BJ (cell line): ENCODE results near the gene MGAT4B. TPM values are rescaled to one million over a fixed set of nuclear protein-coding genes. Genes with fewer than 3 reads are reported as not detected.
"Not testable (repeated sequence)": the region's sequence is repeated elsewhere in the genome, so short reads cannot be mapped to it uniquely, and the experiment has no call there.

Source experiments
- CTCF ChIA-PET: fragments of 350-600 bp; formaldehyde crosslinking; extraction: SDS; loops from one replicate; lab custom pipeline; 2021; ENCODE audit warnings: antibody characterized with exemption, inconsistent platforms; lab: Yijun Ruan, JAX
- POLR2A ChIA-PET: fragments of 300-600 bp; sonication (Branson Sonifier 250); formaldehyde crosslinking; extraction: SDS; loops from one replicate; lab custom pipeline; 2021; ENCODE audit warnings: antibody characterized with exemption; lab: Charles Lee
- DNase-seq: peaks from one replicate; pipeline ENCODE4 v3.0.0-alpha.2; 2011; ENCODE audit warnings: low read depth
- H3K27me3 ChIP-seq: 2 replicates; pipeline ENCODE4 v1.6.0; 2011; ENCODE audit warnings: low read length; ENCODE audit not compliant: control insufficient read depth, insufficient read depth
- H3K36me3 ChIP-seq: 2 replicates; pipeline ENCODE4 v1.5.1; 2011; ENCODE audit warnings: low read length; ENCODE audit not compliant: control insufficient read depth, insufficient read depth
- H3K4me3 ChIP-seq: 2 replicates; pipeline ENCODE4 v1.5.1; 2011; ENCODE audit warnings: low read depth, mild to moderate bottlenecking, control low read depth, low read length
- CTCF ChIP-seq: IDR thresholded peaks from 2 replicates; pipeline ENCODE4 v1.5.1; 2011; ENCODE audit warnings: low read depth, mild to moderate bottlenecking, control low read depth, inconsistent platforms, low read length, moderate library complexity; ENCODE audit not compliant: insufficient read depth
- polyA plus RNA-seq: library from polyadenylated mRNA; depleted of rRNA; stranded (reverse); fragments of >200 nt; gene quantifications from 2 replicates; pipeline ENCODE4 v1.2.3, GENCODE V29; 2011

The MGAT4B gene
- polyA plus RNA-seq, 1 experiment = 131 TPM

- CTCF ChIA-PET = no interaction called here
- POLR2A ChIA-PET = no interaction called here
- DNase-seq = no peak
- Histone ChIP-seq H3K4me3 (no peak overlapping the region), H3K27me3 (no peaks in the 10 kb centered on the region), H3K36me3 (peaks cover 20% of the 10 kb centered on the region)
- TF ChIP-seq CTCF = no peak
Measured at GRCh38 chr5:179840321-179840720, 33.7 kb upstream of the MGAT4B start.

- H3K27me3 ChIP-seq = no peaks in the 10 kb centered on the region
- POLR2A ChIA-PET = interaction anchor here (0.7 kb wide), 1 partner anchor 19 kb away, joined by 4 read pairs; the partner anchor contains the start of gene MRNIP
- no peak overlapping the region for H3K4me3 ChIP-seq
- CTCF ChIA-PET = no interaction called here
- TF ChIP-seq CTCF = no peak
- peaks cover 20% of the 10 kb centered on the region for H3K36me3 ChIP-seq
- DNase-seq = no peak
Measured at GRCh38 chr5:179839328-179840256, 32.9 kb upstream of the MGAT4B start.

- POLR2A ChIA-PET = no interaction called here
- Histone ChIP-seq H3K4me3 (no peak overlapping the region), H3K36me3 (peaks cover 36% of the 10 kb centered on the region)
Measured at GRCh38 chr5:179837076-179838011, 30.7 kb upstream of the MGAT4B start.

GRCh38 chr5:179836225-179837019 lies 29.8 kb upstream of the MGAT4B start:
- DNase-seq = no peak

More at GRCh38 chr5:179837076-179838011, 30.7 kb upstream of the MGAT4B start:
- no peak for DNase-seq
- no peaks in the 10 kb centered on the region for H3K27me3 ChIP-seq
- CTCF ChIA-PET = interaction anchor here (1.1 kb wide), 1 partner anchor 74 kb away, joined by 3 read pairs; no protein-coding TSS in a partner anchor
- TF ChIP-seq CTCF = no peak

GRCh38 chr5:179834871-179835270 lies 28.2 kb upstream of the MGAT4B start:
- H3K27me3 ChIP-seq, DNase-seq, H3K4me3 ChIP-seq, POLR2A ChIA-PET, CTCF ChIA-PET: not testable (repeated sequence)
- H3K36me3 ChIP-seq = peaks cover 49% of the 10 kb centered on the region

More at GRCh38 chr5:179836225-179837019, 29.8 kb upstream of the MGAT4B start:
- Histone ChIP-seq H3K27me3 (no peaks in the 10 kb centered on the region), H3K4me3 (no peak overlapping the region), H3K36me3 (peaks cover 42% of the 10 kb centered on the region)
- CTCF ChIA-PET = interaction anchor here (1.1 kb wide), 1 partner anchor 73 kb away, joined by 3 read pairs; no protein-coding TSS in a partner anchor
- POLR2A ChIA-PET = no interaction called here
- peak; percentile 9; the same call in 1 of the 2 replicates for TF ChIP-seq CTCF
